ENCODE measurements around the gene CEBPZOS. TPM values are rescaled to one million over a fixed set of nuclear protein-coding genes. Genes with fewer than 3 reads are reported as not detected.

CEBPZOS gene
- total and polyA plus RNA-seq, 2 of the 4 experiments (the other 2 are of a cell fraction): 16.8 to 31.5 TPM

DNA sequence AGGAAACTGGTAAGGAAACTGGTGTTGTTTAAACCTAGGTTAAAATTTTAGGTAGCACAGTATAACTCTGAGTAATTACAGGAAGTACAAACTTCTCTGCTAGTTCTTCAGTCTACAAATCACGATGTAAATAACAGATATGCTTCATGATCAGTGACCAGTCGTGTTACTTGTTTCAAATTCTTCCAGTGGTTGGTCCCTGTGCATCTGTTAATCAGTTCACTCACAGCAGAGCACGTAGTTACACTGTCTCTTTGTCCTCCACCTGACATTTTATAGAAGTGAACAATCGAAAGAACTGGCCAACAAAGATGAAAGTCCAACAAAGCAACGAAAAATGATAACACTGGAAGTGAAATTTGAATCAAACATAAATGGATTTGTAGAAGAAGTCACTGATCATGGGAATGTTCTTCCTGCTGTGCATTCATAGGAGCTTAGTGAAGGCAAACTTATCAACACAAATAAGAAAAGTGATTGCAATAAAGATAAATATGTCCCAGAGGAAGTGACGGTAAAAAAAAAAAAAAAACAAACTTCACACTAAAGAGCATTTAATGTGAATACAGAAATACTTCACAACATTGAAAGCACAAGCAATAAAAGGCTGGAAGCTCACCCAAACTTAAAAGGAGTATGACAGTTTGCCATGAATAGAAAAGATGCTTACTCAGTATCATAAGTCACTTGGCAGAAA is 46.5 kb upstream of the CEBPZOS start:
- Histone ChIP-seq H3K18ac (ENCODE audit: low read depth, low read length) (no peak overlapping the region), H3K9me3 (ENCODE audit: control insufficient read depth, insufficient read depth, low read length) (no peaks in the 10 kb centered on the region), H3K14ac (replicated peaks; ENCODE audit: low read depth, low read length) (no peak overlapping the region), H3K4me2 (ENCODE audit: low read depth, low read length) (no peak overlapping the region), H3K9me1 (ENCODE audit: insufficient read depth, low read length) (peaks cover under 1% of the 10 kb centered on the region), H2BK5ac (ENCODE audit: low read depth, low read length, poor library complexity, severe bottlenecking) (no peak overlapping the region), H3K23ac (ENCODE audit: low read depth, low read length) (no peak overlapping the region), H3K36me3 (ENCODE audit: control insufficient read depth, insufficient read depth, low read length) (peaks cover 17% of the 10 kb centered on the region), H2BK15ac (ENCODE audit: low read depth, low read length) (no peak overlapping the region), H3K4me3 (ENCODE audit: insufficient read depth, low read depth, low read length) (no peak overlapping the region), H3K4me1 (ENCODE audit: control insufficient read depth, insufficient read depth, low read length) (no peaks in the 10 kb centered on the region), H2AK9ac (replicated peaks; ENCODE audit: low read depth, low read length, poor library complexity) (no peak overlapping the region), H3K27me3 (ENCODE audit: control insufficient read depth, insufficient read depth, low read length) (no peaks in the 10 kb centered on the region), H3K79me1 (ENCODE audit: low read depth in 1 of 2, low read length in 2 of 2) (peaks cover 26 to 43% of the 10 kb centered on the region in 2 experiments), H2AFZ (replicated peaks; ENCODE audit: low read length, poor library complexity) (no peak overlapping the region), H4K20me1 (ENCODE audit: insufficient read depth, low read length) (peaks cover 3% of the 10 kb centered on the region; the same call in 1 of the 2 replicates), H3K4ac (ENCODE audit: low read depth, low read length) (no peak overlapping the region), H4K5ac (ENCODE audit: low read depth, low read length) (no peak overlapping the region), H3K27ac (ENCODE audit: insufficient read depth, low read length) (no peak overlapping the region), H2BK120ac (ENCODE audit: low read depth, low read length) (no peak overlapping the region), H4K8ac (ENCODE audit: low read depth in 2 of 2, low read length in 2 of 2) (no peak overlapping the region), H3K9ac (ENCODE audit: low read depth, low read length) (no peak overlapping the region), H2BK20ac (ENCODE audit: low read depth, low read length) (no peak overlapping the region), H4K91ac (ENCODE audit: insufficient read depth, low read depth, low read length) (no peak overlapping the region), H2AK5ac (ENCODE audit: low read depth, low read length) (no peak overlapping the region), H3K56ac (ENCODE audit: extremely low read depth, insufficient read depth, low read length) (no peak overlapping the region)
- ATAC-seq (ENCODE audit: low read depth) (no peak), DNase-seq (no peak)
- no TSS peak for BruUV-seq (replicated peaks)
- CTCF ChIA-PET: interaction anchor here (0.6 kb wide), 1 partner anchor 27 kb away, joined by 3 read pairs; no protein-coding TSS in a partner anchor
- dilution Hi-C loops (cut with HindIII; ENCODE audit: low sequenced_read_pairs, unreplicated experiment) (no loop called here), intact Hi-C loops (cut with micrococcal nuclease) (no loop called here), in situ Hi-C loops (cut with MboI; ENCODE audit: low sequenced_read_pairs) (loop anchor here (25.0 kb wide), 1 partner anchor 738 kb away; no protein-coding TSS in a partner anchor)
- TF ChIP-seq, protein P1, sequence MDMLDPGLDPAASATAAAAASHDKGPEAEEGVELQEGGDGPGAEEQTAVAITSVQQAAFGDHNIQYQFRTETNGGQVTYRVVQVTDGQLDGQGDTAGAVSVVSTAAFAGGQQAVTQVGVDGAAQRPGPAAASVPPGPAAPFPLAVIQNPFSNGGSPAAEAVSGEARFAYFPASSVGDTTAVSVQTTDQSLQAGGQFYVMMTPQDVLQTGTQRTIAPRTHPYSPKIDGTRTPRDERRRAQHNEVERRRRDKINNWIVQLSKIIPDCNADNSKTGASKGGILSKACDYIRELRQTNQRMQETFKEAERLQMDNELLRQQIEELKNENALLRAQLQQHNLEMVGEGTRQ (IDR thresholded peaks at IDR 0.05; ENCODE audit: low read depth, low read length): no peak
- TF ChIP-seq NFE2L2 (IDR thresholded peaks at IDR 0.05; ENCODE audit: low read depth, low read length) (no peak), RCOR1 (IDR thresholded peaks at IDR 0.05; ENCODE audit: insufficient replicate concordance, low read length) (no peak), BHLHE40 (IDR thresholded peaks at IDR 0.05; ENCODE audit: low read depth, low read length) (no peak), SMC3 (IDR thresholded peaks at IDR 0.05; ENCODE audit: low read depth, low read length) (no peak), RFX5 (IDR thresholded peaks at IDR 0.05; ENCODE audit: low read depth, low read length) (no peak), MAFK (IDR thresholded peaks at IDR 0.05; ENCODE audit: low read depth, low read length) (no peak), RAD21 (IDR thresholded peaks at IDR 0.05; ENCODE audit: low read length) (no peak), MXI1 (IDR thresholded peaks at IDR 0.05; ENCODE audit: borderline replicate concordance, low read depth, low read length) (no peak), CEBPB (IDR thresholded peaks at IDR 0.05; ENCODE audit: low read depth, low read length) (no peak), MAZ (IDR thresholded peaks at IDR 0.05; ENCODE audit: borderline replicate concordance, low read depth, low read length) (no peak), CHD1 (IDR thresholded peaks at IDR 0.05; ENCODE audit: low read depth, low read length) (no peak), POLR2A (IDR thresholded peaks at IDR 0.05; ENCODE audit: low read depth, low read length) (no peak), FOS (IDR thresholded peaks at IDR 0.05; ENCODE audit: low read depth, low read length) (no peak)
- TF ChIP-seq, protein P2, sequence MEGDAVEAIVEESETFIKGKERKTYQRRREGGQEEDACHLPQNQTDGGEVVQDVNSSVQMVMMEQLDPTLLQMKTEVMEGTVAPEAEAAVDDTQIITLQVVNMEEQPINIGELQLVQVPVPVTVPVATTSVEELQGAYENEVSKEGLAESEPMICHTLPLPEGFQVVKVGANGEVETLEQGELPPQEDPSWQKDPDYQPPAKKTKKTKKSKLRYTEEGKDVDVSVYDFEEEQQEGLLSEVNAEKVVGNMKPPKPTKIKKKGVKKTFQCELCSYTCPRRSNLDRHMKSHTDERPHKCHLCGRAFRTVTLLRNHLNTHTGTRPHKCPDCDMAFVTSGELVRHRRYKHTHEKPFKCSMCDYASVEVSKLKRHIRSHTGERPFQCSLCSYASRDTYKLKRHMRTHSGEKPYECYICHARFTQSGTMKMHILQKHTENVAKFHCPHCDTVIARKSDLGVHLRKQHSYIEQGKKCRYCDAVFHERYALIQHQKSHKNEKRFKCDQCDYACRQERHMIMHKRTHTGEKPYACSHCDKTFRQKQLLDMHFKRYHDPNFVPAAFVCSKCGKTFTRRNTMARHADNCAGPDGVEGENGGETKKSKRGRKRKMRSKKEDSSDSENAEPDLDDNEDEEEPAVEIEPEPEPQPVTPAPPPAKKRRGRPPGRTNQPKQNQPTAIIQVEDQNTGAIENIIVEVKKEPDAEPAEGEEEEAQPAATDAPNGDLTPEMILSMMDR (conservative IDR thresholded peaks at IDR 0.05; ENCODE audit: low read depth, low read length): no peak
- TF ChIP-seq, protein P3, sequence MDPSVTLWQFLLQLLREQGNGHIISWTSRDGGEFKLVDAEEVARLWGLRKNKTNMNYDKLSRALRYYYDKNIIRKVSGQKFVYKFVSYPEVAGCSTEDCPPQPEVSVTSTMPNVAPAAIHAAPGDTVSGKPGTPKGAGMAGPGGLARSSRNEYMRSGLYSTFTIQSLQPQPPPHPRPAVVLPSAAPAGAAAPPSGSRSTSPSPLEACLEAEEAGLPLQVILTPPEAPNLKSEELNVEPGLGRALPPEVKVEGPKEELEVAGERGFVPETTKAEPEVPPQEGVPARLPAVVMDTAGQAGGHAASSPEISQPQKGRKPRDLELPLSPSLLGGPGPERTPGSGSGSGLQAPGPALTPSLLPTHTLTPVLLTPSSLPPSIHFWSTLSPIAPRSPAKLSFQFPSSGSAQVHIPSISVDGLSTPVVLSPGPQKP (IDR thresholded peaks at IDR 0.05; ENCODE audit: borderline replicate concordance, low read depth, low read length): no peak
- POLR2A ChIA-PET (ENCODE audit: unreplicated experiment): no interaction called here
- WGBS, 2 experiments (ENCODE audit: extremely low coverage in 2 of 2, insufficient read length in 1 of 2): 100% methylated on average over 1 of the region's 6 CpGs; no CpG with 5 or more reads in 1 of the 2 experiments
